ENCODE measurements around the gene PIP4K2A.

The PIP4K2A gene

GRCh38 chr10:22618078-22618785 is 96.1 kb downstream of the PIP4K2A start:
- no peak for ATAC-seq (ENCODE audit: low read depth)

GRCh38 chr10:22617516-22617915 is 96.9 kb downstream of the PIP4K2A start:
- Mint-ChIP-seq H3K9me3 (no peaks in the 10 kb centered on the region), H3K4me3 (peak overlapping the region; percentile 36), H3K27ac (peak overlapping the region; percentile 98), H3K27me3 (no peaks in the 10 kb centered on the region), H3K4me1 (peaks cover 59% of the 10 kb centered on the region), H3K36me3 (peaks cover 15% of the 10 kb centered on the region)
- DNase-seq (ENCODE audit: low spot score in 2 of 2) (no peak), ATAC-seq (ENCODE audit: low read depth) (no peak)

More at GRCh38 chr10:22618078-22618785, 96.1 kb downstream of the PIP4K2A start:
- peaks cover 59% of the 10 kb centered on the region for H3K4me1 Mint-ChIP-seq
- H3K36me3 Mint-ChIP-seq = peaks cover 8% of the 10 kb centered on the region
- H3K9me3 Mint-ChIP-seq = no peaks in the 10 kb centered on the region
- H3K27me3 Mint-ChIP-seq = no peaks in the 10 kb centered on the region
- H3K27ac Mint-ChIP-seq = peak overlapping the region; percentile 98
- DNase-seq (ENCODE audit: low spot score in 2 of 2) = no peak
- H3K4me3 Mint-ChIP-seq = peak overlapping the region; percentile 39

GRCh38 chr10:22617051-22617450 is 97.3 kb downstream of the PIP4K2A start:
- Mint-ChIP-seq H3K36me3 (peaks cover 19% of the 10 kb centered on the region), H3K4me1 (peaks cover 62% of the 10 kb centered on the region), H3K27ac (peak overlapping the region; percentile 98), H3K4me3 (no peak overlapping the region), H3K9me3 (no peaks in the 10 kb centered on the region), H3K27me3 (no peaks in the 10 kb centered on the region)
- ATAC-seq (ENCODE audit: low read depth) (no peak), DNase-seq (ENCODE audit: low spot score in 2 of 2) (no peak)

- Mint-ChIP-seq H3K4me3 (peak overlapping the region; percentile 94), H3K27me3 (no peaks in the 10 kb centered on the region), H3K27ac (peak overlapping the region; percentile 98), H3K4me1 (peaks cover 64% of the 10 kb centered on the region), H3K36me3 (peaks cover 19% of the 10 kb centered on the region), H3K9me3 (no peaks in the 10 kb centered on the region)
- peak; percentile 49 to 59 for DNase-seq (ENCODE audit: low spot score in 2 of 2)
- ATAC-seq (ENCODE audit: low read depth) = peak; percentile 82
Observed at GRCh38 chr10:22615819-22616499, 98.4 kb downstream of the PIP4K2A start.

- ATAC-seq (ENCODE audit: low read depth) (no peak), DNase-seq (ENCODE audit: low spot score in 2 of 2) (no peak)
- Mint-ChIP-seq H3K4me1 (peaks cover 62% of the 10 kb centered on the region), H3K36me3 (peaks cover 21% of the 10 kb centered on the region), H3K4me3 (no peak overlapping the region), H3K9me3 (peaks cover under 1% of the 10 kb centered on the region), H3K27ac (peak overlapping the region; percentile 98), H3K27me3 (no peaks in the 10 kb centered on the region)
Observed at GRCh38 chr10:22615101-22615500, 99.3 kb downstream of the PIP4K2A start.

- Mint-ChIP-seq H3K9me3 (peaks cover 5% of the 10 kb centered on the region), H3K27me3 (no peaks in the 10 kb centered on the region), H3K36me3 (peaks cover 29% of the 10 kb centered on the region), H3K4me3 (peak overlapping the region; percentile 54), H3K4me1 (peaks cover 61% of the 10 kb centered on the region), H3K27ac (peak overlapping the region; percentile 91)
- ATAC-seq (ENCODE audit: low read depth) = no peak
- DNase-seq (ENCODE audit: low spot score in 2 of 2) = no peak
Observed at GRCh38 chr10:22613011-22613410, 101.4 kb downstream of the PIP4K2A start.

GRCh38 chr10:22612318-22612717 is 102.1 kb downstream of the PIP4K2A start:
- Mint-ChIP-seq H3K4me3 (peak overlapping the region; percentile 54), H3K9me3 (peaks cover 5% of the 10 kb centered on the region), H3K27ac (peak overlapping the region; percentile 91), H3K4me1 (peaks cover 60% of the 10 kb centered on the region), H3K27me3 (no peaks in the 10 kb centered on the region), H3K36me3 (peaks cover 32% of the 10 kb centered on the region)
- DNase-seq (ENCODE audit: low spot score in 2 of 2) (no peak), ATAC-seq (ENCODE audit: low read depth) (no peak)

- Mint-ChIP-seq H3K36me3 (peaks cover 35% of the 10 kb centered on the region), H3K9me3 (peaks cover 5% of the 10 kb centered on the region), H3K4me1 (peaks cover 64% of the 10 kb centered on the region), H3K4me3 (peak overlapping the region; percentile 54), H3K27ac (peak overlapping the region; percentile 91), H3K27me3 (no peaks in the 10 kb centered on the region)
- DNase-seq (ENCODE audit: low spot score in 2 of 2) = peak in 1 of 2 donors; percentile 54
- peak; percentile 66 for ATAC-seq (ENCODE audit: low read depth)
Observed at GRCh38 chr10:22611425-22612115, 102.8 kb downstream of the PIP4K2A start.

- peaks cover 35% of the 10 kb centered on the region for H3K36me3 Mint-ChIP-seq
- H3K4me1 Mint-ChIP-seq = peaks cover 64% of the 10 kb centered on the region
- no peaks in the 10 kb centered on the region for H3K27me3 Mint-ChIP-seq
- H3K4me3 Mint-ChIP-seq = peak overlapping the region; percentile 56
- peak overlapping the region; percentile 91 for H3K27ac Mint-ChIP-seq
- peaks cover 5% of the 10 kb centered on the region for H3K9me3 Mint-ChIP-seq
- ATAC-seq (ENCODE audit: low read depth) (no peak), DNase-seq (ENCODE audit: low spot score in 2 of 2) (no peak)
Observed at GRCh38 chr10:22610610-22611009, 103.8 kb downstream of the PIP4K2A start.

GRCh38 chr10:22609719-22610465 is 104.5 kb downstream of the PIP4K2A start:
- Mint-ChIP-seq H3K36me3 (peaks cover 35% of the 10 kb centered on the region), H3K27me3 (no peaks in the 10 kb centered on the region), H3K4me3 (peak overlapping the region; percentile 56), H3K4me1 (peaks cover 66% of the 10 kb centered on the region), H3K9me3 (peaks cover 5% of the 10 kb centered on the region), H3K27ac (peak overlapping the region; percentile 91)
- DNase-seq (ENCODE audit: low spot score in 2 of 2) = no peak
- ATAC-seq (ENCODE audit: low read depth) = no peak

GRCh38 chr10:22609251-22609650 is 105.1 kb downstream of the PIP4K2A start:
- H3K27ac Mint-ChIP-seq = peak overlapping the region; percentile 91
- ATAC-seq (ENCODE audit: low read depth) (no peak), DNase-seq (ENCODE audit: low spot score in 2 of 2) (no peak)
- H3K27me3 Mint-ChIP-seq = no peaks in the 10 kb centered on the region
- H3K36me3 Mint-ChIP-seq = peaks cover 35% of the 10 kb centered on the region
- H3K4me1 Mint-ChIP-seq = peaks cover 64% of the 10 kb centered on the region
- peaks cover 5% of the 10 kb centered on the region for H3K9me3 Mint-ChIP-seq
- H3K4me3 Mint-ChIP-seq = no peak overlapping the region

- H3K36me3 Mint-ChIP-seq = peaks cover 23% of the 10 kb centered on the region
- H3K27ac Mint-ChIP-seq = peak overlapping the region; percentile 91
- no peaks in the 10 kb centered on the region for H3K27me3 Mint-ChIP-seq
- peaks cover 58% of the 10 kb centered on the region for H3K4me1 Mint-ChIP-seq
- no peak for DNase-seq (ENCODE audit: low spot score in 2 of 2)
- peaks cover 5% of the 10 kb centered on the region for H3K9me3 Mint-ChIP-seq
- H3K4me3 Mint-ChIP-seq = peak overlapping the region; percentile 37
- ATAC-seq (ENCODE audit: low read depth) = no peak
Observed at GRCh38 chr10:22607261-22607660, 107.1 kb downstream of the PIP4K2A start.

GRCh38 chr10:22606164-22606614 is 108.2 kb downstream of the PIP4K2A start:
- Mint-ChIP-seq H3K36me3 (peaks cover 24% of the 10 kb centered on the region), H3K4me1 (peaks cover 57% of the 10 kb centered on the region), H3K27me3 (no peaks in the 10 kb centered on the region), H3K4me3 (peak overlapping the region; percentile 75), H3K27ac (peak overlapping the region; percentile 91), H3K9me3 (peaks cover 5% of the 10 kb centered on the region)
- DNase-seq (ENCODE audit: low spot score in 2 of 2) = peak; percentile 37 to 58
- peak; percentile 85 for ATAC-seq (ENCODE audit: low read depth)

Measured in memory B cell (primary cell).